GM19351 (cell line): ENCODE results near the gene MIGA2.

Source experiments
- ATAC-seq: cut with Tn5 transposase; IDR thresholded peaks from one replicate; pipeline ENCODE4 v1.9.1; 2021; ENCODE audit warnings: mild to moderate bottlenecking, moderate library complexity; ENCODE audit not compliant: unreplicated experiment

The MIGA2 gene

GRCh38 chr9:129113645-129114304, 77.3 kb downstream of the MIGA2 start:
- no peak for ATAC-seq

- no peak for ATAC-seq
Measured at GRCh38 chr9:129118799-129119198, 82.4 kb downstream of the MIGA2 start.

- no peak for ATAC-seq
Measured at GRCh38 chr9:129121483-129121882, 85.1 kb downstream of the MIGA2 start.
